Erythroblast (primary cell): ENCODE measurements around the gene GRM5.
A peak's percentile ranks its signal among the peaks of the same experiment; 100 is the strongest.

Experiments
- DNase-seq, 2 experiments: peaks; one replicate each; lab custom pipeline; 2025; lab: John Stamatoyannopoulos, UW
- GATA1 ChIP-seq: IDR thresholded peaks from 2 replicates; pipeline ENCODE4 v1.6.1; 2011; ENCODE audit warnings: low read depth, mild to moderate bottlenecking, control low read depth, low read length, moderate library complexity
- POLR2A ChIP-seq: IDR thresholded peaks from 2 replicates; pipeline ENCODE4 v1.6.1; 2011; ENCODE audit warnings: mild to moderate bottlenecking, low read length

The GRM5 gene

DNA sequence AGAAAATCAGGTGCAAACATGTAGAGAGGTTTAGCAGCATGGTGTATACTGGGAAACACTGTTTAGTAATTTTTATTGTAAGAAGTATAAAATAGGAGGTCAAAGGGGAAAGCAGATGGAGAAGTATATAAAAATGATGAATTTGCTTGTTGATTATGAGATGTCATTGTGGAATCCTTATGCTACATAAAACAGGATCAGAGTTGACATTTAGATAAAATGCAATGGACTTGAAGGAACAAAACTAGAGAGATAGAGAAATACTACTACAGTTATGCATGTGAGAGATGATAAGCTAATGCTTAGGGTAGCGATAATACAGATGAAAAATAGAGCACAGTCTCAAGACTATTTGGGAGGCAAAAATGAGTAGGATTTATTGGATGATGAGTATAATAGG, 536.4 kb downstream of the GRM5 start:
- TF ChIP-seq POLR2A (no peak), GATA1 (no peak)
- no peak for DNase-seq

DNA sequence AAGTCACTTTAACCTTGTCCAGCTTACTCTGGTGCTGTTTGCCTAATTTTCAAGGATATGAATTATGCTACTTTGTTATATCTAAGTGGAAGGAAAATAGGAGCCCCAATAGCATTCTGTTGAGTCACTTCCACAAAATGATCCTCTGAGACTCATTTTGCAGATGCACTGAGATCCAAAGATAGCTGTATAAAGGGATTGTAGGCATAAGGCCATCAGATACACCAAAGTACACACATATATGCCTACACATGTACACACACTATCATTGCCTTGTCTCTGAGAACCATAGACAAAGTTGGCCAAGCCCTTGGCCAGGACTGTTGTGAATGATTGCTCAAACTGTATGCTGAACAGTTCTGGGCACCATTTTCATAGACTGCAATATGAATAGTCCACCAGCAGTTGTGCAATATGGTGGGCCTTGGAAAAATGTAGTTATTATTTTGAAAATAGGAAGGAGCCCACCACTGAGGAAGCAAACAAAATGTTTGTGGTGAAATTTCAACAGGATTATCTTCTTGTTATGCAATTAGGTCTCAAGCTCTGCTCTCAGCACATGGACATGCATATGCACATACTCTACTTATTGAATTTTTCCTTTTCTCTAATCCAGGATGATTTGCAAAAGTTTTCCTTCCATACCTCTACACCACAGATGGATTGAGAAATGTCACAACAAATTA, 542.3 kb downstream of the GRM5 start:
- no peak for TF ChIP-seq GATA1
- no peak for TF ChIP-seq POLR2A
- DNase-seq = no peak

DNA sequence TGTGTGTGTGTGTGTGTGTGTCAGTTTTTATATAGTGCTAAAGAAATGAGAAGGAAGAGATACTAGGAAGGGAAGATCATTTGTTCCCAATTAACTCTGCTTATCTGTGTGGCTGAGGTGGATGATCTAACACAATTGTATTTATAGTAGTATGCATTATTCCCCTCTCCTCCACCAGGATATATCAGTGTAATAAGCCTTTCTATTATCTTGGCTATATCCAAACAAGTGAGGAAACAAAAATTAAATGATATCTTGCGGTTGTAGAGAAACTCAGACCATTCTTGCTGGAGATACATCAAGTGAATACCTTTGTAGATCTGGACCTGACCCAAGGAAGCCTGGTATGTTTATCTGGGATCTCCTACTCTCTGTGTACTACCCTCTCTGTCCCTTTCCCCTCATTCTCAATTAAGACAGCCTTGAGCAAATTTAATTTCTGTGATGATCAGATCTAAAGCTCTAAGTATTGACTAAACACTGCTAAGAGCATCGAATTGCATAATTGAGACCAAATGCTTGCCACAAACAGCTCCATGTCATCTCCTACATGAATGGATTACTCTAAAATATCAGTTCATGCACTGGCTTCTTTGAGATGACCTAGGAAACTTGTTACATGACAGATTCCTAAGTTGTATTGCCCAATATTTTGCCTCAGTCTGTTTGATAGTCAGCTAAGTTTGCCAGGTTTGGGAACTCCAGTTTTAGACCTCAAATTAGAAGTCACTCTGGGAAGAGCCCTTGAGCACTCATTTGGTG, 543.0 kb downstream of the GRM5 start:
- no peak for TF ChIP-seq GATA1
- TF ChIP-seq POLR2A = no peak
- DNase-seq = no peak

DNA sequence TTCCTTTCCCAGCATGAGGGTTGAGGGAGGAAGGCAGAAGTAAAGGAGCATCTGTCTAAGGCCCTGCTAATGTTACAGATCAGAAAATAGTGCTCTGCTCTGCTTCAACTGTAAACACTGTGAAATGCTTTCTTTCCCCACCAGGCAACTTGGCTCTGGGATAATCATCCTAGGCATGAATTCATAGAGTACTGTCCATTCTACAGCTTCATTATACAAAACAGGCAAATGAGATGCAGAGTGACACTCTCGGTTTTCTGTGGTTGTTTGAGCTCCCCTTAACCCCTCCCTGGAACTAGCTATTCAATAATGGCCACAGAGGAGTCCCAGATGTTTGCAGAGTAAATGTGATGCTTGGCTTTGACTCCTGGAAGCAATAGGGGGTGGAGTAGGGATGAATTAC, 544.0 kb downstream of the GRM5 start:
- no peak for TF ChIP-seq GATA1
- no peak for TF ChIP-seq POLR2A
- DNase-seq = no peak

DNA sequence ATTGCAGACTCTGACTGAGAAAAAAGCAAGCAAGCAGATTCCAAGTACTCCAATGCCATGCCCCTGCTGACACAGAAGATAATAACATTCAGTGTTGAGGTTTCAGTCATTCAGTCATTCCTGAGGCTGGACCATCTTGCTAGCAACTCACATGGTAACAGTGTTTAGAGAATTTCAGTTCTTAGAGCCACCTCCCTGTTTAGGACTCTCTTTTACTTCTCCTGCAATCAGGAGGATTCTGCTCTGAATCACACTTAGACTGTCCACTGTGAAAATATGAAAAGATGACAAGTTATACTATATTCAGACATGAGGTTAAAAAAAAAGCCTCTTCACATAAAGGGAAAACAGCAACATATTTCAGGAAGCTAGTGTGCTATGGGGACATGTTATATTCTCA, 544.4 kb downstream of the GRM5 start:
- TF ChIP-seq POLR2A (no peak), GATA1 (no peak)

DNA sequence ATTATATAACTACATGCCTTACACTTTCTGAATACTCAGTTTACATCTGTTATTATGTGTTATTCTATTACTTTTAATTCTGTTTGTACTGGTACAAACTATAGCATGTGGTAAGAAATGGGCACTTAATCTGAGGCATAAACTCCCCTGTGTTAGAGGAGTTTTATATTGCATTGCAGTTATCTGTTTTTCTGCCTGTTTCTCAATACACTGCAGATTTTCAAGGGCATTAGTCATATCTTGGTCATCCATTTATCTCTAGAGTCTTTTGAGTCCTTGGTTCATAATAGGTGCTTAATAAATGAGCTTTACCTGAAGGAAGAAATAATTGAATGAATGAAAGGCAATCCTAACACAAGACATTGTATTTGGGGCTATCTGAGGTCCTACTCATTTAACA, 545.4 kb downstream of the GRM5 start:
- no peak for TF ChIP-seq GATA1
- TF ChIP-seq POLR2A = no peak
- DNase-seq = no peak

More for the DNA sequence above, 544.4 kb downstream of the GRM5 start:
- DNase-seq = no peak

DNA sequence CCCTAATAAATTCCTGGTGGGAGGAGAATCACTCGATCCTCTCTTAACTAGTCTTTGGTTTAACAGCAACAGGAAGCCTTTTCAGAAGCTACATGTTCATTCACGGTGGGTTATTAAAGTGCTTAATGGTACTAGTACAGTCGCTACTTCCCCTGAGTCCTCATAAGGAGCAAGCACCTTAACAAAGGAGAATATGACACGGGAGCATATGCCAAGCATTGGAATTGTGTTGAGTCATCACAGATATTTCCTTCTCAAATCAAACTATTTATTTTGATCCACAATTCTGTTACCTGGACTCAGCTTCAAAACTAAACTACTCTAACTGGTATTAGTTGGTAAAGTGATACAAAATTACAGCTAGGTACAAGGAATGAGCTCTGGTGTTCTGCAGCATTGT, 550.8 kb downstream of the GRM5 start:
- DNase-seq = no peak
- no peak for TF ChIP-seq GATA1
- no peak for TF ChIP-seq POLR2A

DNA sequence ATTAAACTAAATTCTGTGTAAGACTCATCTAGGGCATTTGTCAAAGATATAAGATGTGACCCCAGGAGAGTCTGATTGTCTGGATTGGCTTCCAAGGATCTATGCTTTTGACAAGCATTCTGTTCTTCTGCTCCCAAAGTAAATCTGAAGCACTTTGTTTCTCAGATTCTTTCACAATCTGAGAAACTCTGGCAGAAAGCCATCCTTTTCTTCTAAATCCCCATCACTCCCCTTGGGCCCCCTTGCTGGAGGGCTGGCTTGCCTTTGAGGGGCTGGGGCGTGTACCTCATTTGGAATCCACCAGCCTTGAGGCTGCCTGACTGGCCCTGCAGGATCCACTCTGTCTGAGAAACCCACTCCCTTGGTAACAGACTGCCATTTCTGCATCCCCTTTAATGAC, 554.8 kb downstream of the GRM5 start:
- TF ChIP-seq GATA1 (no peak), POLR2A (no peak)
- no peak for DNase-seq

DNA sequence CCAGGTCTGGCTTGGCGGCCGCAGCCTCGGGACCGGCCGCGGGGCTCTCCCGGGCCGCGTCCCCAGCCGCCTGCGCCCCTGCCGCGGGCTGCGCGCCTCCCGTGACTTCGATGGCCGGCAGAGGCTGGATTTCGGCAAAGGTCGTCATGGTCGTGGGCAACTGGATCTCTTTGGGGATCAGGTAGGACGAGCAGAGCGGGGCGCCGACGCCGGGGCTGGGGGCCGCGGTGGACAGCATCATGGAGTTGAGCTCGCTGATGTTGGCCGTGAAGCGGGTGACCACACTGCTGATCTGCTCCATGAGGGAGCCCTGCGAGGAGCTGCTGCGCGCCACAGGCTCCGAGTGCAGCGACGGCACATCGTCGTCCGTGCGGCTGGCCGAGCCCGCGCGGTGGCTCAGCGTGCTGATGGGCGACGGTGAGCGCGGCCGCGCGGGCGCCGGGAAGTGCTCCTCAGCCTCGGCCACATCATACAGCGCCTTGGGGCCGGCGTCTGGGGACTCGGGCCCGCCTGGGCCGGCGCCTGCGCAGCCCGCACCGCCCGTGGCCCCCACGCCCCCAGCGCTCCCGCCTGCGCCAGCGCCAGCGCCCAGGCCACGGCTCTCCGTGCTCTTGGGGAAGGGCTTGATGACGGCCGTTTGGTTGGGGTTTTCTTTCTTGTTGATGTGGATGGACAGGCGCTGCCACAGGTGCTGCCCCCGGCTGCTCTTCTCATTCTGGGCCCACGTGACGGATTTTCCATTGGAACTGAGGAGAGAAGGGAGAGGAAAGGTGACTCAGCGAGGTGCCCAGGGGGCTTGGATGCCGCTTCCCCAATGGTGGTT, 556.8 kb downstream of the GRM5 start:
- peak; percentile 8 to 12 for DNase-seq
- TF ChIP-seq POLR2A (no peak), GATA1 (no peak)

DNA sequence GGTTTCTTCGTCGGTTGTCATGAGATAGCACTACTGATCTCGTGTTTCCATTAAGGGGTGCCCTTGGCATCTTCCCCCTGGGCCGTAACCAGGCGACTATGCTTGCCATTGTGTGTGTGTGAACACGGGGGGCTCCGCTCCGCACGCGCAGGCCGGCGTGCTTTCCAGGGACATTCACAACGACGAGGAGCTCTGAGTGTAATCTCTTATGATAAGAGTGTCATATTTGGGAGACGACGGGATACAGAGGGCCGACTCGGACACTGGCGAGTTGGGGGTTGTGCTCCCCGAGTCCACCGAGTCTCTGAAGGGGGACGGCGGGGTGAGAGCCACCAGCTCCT, 557.4 kb downstream of the GRM5 start:
- TF ChIP-seq POLR2A (no peak), GATA1 (no peak)
- no peak for DNase-seq

DNA sequence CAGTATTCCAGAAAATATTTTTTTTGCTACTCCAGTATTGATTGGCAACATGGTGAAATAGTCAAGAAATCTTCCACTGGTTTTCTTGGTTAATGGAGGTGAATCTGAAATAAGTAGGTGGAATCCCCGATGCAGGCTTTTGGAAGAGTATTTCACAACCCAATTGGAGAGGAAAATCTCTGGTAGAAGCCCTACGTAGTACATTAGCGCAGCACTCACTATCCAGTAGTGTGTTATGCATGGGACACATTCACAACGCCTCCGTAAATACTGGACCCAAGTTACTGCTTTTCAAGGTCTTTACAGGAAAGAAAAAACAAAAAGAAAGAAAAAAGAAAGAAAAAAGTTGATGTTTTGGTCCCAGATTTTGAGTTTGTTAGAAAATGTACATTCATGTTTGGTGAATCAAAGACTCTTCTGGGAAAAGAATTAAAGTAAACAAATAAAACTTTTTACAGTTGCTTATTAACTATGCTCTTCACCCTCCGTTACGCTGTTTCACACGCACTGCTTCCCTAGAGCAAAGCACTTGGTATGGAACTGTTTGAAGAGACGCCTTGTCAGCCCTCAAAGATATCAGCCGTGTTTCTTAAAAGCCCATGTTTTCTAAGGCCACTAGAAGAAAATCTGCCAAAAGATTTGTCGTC, 557.9 kb downstream of the GRM5 start:
- no peak for TF ChIP-seq POLR2A
- no peak for TF ChIP-seq GATA1
- no peak for DNase-seq

DNA sequence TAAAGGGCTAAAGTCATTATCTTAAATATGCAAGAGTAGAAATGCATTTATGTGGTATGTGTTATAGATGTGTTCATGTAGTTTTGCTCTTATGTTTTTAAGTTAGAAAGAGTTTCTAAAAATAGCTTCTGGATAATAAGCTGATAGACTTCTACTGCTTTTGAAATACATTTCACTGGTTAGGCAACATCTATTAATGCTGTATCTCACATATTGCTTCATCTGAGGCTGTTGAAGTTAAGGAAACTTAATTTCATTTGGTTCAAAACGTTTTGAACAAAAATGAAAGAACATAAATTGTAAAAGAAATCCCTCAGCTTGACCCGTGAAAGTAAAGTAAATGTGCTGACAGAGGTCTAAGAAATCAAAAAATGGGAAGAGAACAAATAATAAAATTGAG, 564.2 kb downstream of the GRM5 start:
- TF ChIP-seq POLR2A = no peak
- TF ChIP-seq GATA1 = no peak
- DNase-seq = no peak

DNA sequence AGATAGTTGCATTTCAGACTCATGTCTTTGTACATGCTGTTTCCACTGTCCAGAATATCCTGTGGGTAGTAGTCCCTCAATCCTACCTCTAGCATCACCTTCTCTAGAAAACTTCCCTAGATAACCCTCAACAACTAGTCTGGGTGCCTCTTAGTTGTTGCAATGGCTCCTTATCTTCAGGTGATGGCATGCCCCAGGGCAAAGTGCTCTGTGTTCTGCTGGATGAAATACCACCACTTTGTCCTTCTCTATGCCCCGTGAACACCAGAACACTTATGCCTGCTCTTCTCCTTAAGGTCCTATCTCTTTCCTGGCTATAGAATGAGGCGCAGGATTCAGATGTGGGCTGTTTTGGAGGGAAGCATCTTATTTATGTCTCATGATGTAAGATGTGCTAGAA, 569.9 kb downstream of the GRM5 start:
- DNase-seq = no peak
- TF ChIP-seq POLR2A (no peak), GATA1 (no peak)
